BE2C (cell line): Measurements from ENCODE around the gene COQ8A.

Source experiments
- DNase-seq: peaks from one replicate; pipeline ENCODE4 v3.0.0-alpha.2; 2020
- H3K27me3 ChIP-seq: fragments of 250-450 bp; sonication (Bioruptor Pico); 2 replicates; pipeline ENCODE4 v1.5.1; 2020; ENCODE audit warnings: mild to moderate bottlenecking
- H3K36me3 ChIP-seq: fragments of 250-450 bp; sonication (Bioruptor Pico); 2 replicates; pipeline ENCODE4 v1.5.1; 2020; ENCODE audit warnings: mild to moderate bottlenecking
- H3K4me1 ChIP-seq: fragments of 250-450 bp; sonication (Bioruptor Pico); 2 replicates; pipeline ENCODE4 v1.5.1; 2020
- H3K4me3 ChIP-seq: 2 replicates; pipeline ENCODE4 v1.5.1; 2011; ENCODE audit warnings: low read depth, low read length
- H3K9me3 ChIP-seq: fragments of 250-450 bp; sonication (Bioruptor Pico); 2 replicates; pipeline ENCODE4 v1.5.1; 2020
- CTCF ChIP-seq: IDR thresholded peaks from 2 replicates; pipeline ENCODE4 v1.5.1; 2012; ENCODE audit warnings: mild to moderate bottlenecking, low read depth, low read length

The COQ8A gene

GRCh38 chr1:226988334-226988666, 48.2 kb downstream of the COQ8A start:
- H3K27me3 ChIP-seq = no peaks in the 10 kb centered on the region
- DNase-seq = no peak
- peaks cover 40% of the 10 kb centered on the region for H3K36me3 ChIP-seq
- no peak for TF ChIP-seq CTCF
- H3K4me1 ChIP-seq = no peaks in the 10 kb centered on the region; the same call in 1 of the 2 replicates
- H3K9me3 ChIP-seq = no peaks in the 10 kb centered on the region
- H3K4me3 ChIP-seq = no peak overlapping the region

DNA sequence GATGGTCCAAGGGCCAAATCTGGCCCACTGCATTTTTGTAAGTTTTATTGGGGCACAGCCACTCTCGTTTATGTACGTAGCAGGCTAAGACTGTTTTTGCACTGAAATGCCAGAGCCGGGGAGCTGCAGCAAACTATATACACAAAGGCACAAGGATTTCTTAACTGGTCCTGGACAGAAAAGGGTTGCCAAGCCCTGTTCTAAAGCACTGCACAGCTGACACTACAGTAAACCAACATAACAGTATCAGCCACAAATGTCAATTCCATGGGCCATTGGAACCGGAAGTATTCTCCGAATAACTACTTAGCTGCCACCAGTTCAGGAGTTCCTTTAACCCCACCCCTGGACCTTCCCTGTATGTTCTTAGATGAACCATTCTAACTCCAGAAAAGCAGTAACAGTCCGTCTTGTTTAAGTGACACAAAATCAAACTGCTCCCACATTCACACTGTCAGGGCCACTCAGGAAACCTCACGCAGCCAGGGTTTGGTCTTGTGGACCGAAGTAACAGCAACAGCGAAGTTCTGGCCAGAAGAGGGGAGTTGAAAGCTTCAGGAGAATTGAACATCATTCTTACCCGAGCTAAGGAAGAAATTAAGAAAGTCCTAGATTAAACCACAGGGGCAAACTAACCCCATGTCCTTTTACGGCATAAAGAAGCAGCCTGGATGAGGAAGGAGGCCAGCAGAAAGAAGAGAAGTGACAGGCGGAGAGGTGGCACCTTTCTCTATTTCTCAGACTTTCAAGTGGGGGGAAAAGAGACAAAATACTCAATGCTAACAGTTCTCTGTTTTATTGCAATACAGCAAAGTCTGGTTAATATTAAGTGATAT, 49.2 kb downstream of the COQ8A start:
- no peaks in the 10 kb centered on the region for H3K9me3 ChIP-seq
- no peak for TF ChIP-seq CTCF
- H3K4me3 ChIP-seq = no peak overlapping the region
- DNase-seq = no peak
- peaks cover 2% of the 10 kb centered on the region; the same call in 1 of the 2 replicates for H3K4me1 ChIP-seq
- H3K27me3 ChIP-seq = no peaks in the 10 kb centered on the region
- peaks cover 32% of the 10 kb centered on the region for H3K36me3 ChIP-seq

- H3K9me3 ChIP-seq = no peaks in the 10 kb centered on the region
- no peak overlapping the region for H3K4me3 ChIP-seq
- DNase-seq = peak; percentile 4
- peaks cover 2% of the 10 kb centered on the region; the same call in 1 of the 2 replicates for H3K4me1 ChIP-seq
- no peak for TF ChIP-seq CTCF
- peaks cover 27% of the 10 kb centered on the region for H3K36me3 ChIP-seq
- no peaks in the 10 kb centered on the region for H3K27me3 ChIP-seq
Observed at GRCh38 chr1:226990133-226990716, 50.1 kb downstream of the COQ8A start.

DNA sequence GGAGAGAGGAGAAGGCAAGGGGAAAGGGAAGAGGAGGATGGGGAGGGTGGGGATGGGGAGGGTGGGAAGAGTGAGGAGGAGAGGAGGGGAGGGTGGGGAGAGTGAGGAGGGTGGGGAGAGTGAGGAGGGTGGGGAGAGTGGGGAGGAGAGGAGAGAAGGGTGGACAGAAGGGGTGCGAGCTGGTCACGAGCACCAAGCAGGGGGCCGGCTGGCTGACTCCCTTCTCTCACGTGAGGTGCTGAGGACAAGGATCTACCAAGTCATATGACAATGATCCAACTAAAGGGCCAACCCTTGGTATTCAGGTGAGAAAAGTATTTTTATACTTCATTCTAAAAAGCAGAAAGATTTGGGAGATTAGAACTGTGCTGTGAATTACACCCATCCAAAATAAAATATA, 51.8 kb downstream of the COQ8A start:
- Histone ChIP-seq H3K4me1 (peaks cover 2% of the 10 kb centered on the region; the same call in 1 of the 2 replicates), H3K27me3 (no peaks in the 10 kb centered on the region), H3K36me3 (peaks cover 15% of the 10 kb centered on the region), H3K9me3 (no peaks in the 10 kb centered on the region), H3K4me3 (no peak overlapping the region)
- no peak for TF ChIP-seq CTCF
- no peak for DNase-seq

GRCh38 chr1:226993814-226994585, 53.9 kb downstream of the COQ8A start:
- DNase-seq = peak; percentile 36
- TF ChIP-seq CTCF = no peak
- Histone ChIP-seq H3K9me3 (no peaks in the 10 kb centered on the region), H3K27me3 (no peaks in the 10 kb centered on the region), H3K4me1 (peaks cover 2% of the 10 kb centered on the region; the same call in 1 of the 2 replicates), H3K36me3 (peaks cover 5% of the 10 kb centered on the region; the same call in 1 of the 2 replicates), H3K4me3 (no peak overlapping the region)
